CD4-positive, alpha-beta T cell treated with Interleukin-21 for 1 hour (primary cell): ENCODE measurements around the gene ZNF500.
"Not testable (repeated sequence)": the region's sequence is repeated elsewhere in the genome, so short reads cannot be mapped to it uniquely, and the experiment has no call there.

ENCODE experiments used
- DNase-seq: peaks from one replicate; pipeline ENCODE4 v3.0.0-alpha.2; 2020

ZNF500 gene

DNA sequence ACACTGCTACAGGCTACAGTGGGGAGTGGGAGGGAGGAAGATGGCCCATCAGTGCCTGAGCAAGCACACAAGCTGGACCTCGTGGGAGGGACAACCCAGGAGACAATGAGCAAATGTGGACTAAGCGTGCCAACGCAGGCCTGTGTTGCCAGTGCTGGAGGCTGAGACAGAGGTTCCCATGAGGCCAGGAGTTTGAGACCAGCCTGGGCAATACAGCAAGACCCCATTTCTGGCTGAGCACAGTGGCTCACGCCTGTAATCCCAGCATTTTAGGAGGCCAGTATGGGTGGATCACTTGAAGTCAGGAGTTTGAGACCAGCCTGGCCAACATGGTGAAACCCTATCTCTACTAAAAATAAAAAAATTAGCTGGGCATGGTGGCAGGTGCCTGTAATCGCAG lies 28.6 kb downstream of the ZNF500 start:
- DNase-seq = not testable (repeated sequence)

DNA sequence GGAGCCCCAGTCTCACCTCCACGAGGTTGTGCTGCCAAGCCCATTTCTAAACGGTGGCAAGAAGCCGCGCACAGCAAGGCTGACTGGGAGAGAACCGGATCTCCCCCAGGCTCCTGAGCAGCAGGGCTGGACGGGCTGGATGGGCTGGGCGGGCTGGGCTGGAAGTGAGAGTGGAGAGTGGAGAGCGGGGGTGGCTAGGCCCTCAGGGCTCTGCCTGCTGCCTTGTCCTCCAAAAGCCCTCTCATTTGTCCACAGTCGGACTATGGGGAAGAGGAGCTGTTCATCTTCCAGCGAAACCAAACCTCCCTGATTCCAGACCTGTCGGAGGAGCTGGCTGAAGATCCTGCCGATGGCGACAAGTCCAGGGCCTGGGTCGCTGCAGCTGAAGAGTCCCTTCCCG lies 29.4 kb downstream of the ZNF500 start:
- DNase-seq = no peak

DNA sequence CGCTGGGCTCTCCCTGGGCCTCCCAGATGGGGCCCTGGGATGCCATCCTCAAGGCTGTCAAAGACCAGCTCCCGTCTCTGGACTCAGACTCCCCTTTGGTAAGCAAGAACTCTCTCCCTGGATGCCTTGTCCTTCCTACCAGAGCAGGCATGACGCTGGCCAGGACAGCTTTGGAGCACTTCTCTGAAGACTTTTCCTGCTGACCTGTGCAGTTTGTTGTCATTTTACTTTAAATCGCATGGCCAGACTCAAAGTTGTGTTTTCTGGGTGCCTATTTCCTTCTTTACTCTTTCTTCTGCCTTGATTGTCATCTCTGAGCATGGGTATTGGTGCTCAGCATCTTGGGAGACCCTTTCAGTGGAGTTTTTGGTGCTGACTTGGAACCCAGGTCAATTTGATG lies 30.4 kb downstream of the ZNF500 start:
- DNase-seq = no peak

DNA sequence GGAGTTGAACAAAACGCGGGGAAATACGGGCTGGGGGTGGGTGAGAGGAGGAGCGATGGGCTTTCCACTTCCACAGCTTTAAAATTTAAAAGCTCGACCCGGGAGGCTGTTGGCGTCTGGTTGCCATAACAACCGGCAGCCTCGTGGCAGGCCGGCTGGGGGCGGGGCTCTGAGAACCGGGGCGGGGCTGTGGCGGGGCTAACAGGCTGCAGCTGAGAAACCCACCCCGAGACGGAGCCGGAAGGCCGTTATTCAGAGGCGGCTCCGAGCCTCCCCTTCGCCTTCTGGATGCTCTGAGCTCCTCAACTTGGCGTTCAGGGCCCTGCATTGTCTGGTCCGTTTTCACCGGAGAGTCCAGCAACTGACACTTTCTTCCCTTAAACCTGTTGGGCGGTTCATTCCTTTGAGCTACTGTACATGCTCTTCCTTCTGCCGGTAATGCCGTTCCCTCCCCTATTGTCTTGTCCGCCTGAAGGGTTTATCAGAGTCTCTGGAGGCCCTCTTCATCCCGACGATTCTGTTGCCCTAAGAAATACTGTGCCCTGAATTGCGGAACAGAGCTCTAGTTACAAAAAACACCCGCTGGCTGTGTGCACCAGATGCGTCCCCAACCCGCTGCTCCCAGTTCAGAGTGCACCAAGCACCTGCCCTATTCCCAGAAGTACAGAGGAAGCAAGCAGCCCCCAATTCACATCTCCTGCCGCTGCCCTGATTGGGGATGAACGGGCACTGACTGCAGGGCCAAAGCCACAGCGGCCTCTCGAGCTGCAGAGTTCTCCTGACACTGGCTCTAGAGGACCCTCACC lies 32.0 kb downstream of the ZNF500 start:
- DNase-seq = peak; percentile 94

DNA sequence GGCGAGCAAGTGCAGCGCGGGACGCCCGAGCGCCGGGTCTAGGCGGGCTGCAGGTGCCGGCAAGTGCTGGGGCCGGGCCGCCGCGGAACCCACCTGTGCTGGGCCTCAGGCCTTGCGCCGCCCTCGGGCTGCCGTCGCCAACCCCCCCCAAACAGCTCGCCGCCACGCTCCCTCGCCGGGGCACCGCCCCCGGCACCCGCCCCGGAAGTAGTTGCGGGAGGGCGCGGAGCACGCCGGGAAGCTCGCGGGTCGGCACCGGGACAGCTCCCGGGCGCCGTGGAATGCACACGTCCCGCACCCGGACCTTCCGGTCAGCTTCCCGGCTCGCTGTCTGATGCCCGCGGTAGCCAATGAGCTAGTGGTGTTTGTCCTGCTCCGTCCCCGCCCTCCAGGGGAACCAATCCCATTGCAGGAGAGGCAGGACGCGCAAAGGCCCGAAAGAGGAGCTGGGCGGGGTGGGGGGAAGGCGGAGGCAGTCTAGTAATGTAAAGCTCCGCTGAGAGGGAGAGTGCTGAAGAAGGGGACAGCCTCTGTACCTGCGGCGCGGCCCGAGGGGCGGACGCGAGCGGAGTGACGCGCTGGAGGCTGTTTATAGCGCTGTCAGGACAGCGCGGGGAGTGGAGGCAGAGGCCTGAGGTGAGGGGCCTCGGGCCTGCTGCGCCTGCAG lies 32.8 kb downstream of the ZNF500 start, which contains the start of the genes ANKS3 and DNAAF8:
Gene ANKS3, minus strand, starts transcription at position 209 of the 667 bp plus-strand sequence. CDS start 4,122 bp downstream, outside the sequence.
Gene DNAAF8, plus strand, starts transcription at position 475 of the 667 bp plus-strand sequence. CDS start 1,978 bp downstream, outside the sequence.
- peak; percentile 81 for DNase-seq

DNA sequence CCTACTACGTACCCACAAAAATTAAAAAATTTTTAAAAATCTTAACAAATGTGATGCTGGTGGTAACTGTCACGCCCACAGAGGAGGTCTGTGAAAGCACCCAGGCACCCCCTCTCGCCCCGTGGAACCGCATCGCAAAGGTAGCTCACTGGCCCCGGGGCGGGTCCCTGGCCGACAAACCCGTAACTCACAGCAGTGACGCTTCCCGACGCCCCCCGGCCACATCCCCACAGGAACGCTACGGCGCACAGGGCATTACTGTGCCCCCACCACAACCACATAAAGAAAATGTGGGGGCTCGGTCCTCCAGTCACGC lies 33.3 kb downstream of the ZNF500 start:
- no peak for DNase-seq

DNA sequence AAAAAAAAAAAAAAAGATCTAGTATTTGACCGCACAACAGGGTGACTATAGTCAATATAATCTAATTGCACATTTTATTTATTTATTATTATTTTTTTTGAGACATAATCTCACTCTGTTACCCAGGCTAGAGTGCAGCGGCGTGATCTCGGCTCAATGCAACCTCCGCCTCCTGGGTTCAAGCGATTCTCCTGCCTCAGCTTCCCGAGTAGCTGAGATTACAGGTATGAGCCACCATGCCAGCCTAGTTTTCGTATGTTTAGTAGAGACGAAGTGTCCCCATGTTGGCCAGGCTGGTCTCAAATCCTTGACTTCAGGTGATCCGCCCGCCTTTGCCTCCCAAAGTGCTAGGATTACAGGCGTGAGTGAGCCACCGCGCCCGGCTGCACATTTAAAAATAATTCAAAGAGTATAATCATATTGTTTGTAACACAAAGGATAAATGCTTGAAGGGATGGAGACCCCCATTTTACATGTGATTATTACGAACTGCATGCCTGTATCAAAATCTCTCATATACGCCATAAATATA lies 33.7 kb downstream of the ZNF500 start:
- no peak for DNase-seq

DNA sequence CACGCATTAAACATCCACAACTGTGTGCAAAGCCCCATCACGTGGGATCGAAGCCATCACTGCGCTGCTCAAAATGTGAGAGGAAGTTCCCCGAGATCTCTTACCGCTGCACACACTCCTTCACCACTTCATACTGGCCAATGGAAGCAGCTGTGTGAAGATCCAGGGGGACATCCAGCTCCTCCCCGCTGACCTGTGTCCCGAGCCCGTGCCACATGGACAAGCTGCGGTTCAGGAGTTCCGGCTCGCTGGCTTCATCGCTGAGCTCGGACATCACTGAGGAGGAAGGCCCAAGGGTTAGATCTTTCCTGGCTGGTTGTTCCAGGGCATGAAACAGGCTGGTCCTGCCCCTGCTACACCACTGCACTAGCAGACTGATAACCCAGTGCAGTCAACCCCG lies 37.1 kb downstream of the ZNF500 start:
- DNase-seq = no peak

DNA sequence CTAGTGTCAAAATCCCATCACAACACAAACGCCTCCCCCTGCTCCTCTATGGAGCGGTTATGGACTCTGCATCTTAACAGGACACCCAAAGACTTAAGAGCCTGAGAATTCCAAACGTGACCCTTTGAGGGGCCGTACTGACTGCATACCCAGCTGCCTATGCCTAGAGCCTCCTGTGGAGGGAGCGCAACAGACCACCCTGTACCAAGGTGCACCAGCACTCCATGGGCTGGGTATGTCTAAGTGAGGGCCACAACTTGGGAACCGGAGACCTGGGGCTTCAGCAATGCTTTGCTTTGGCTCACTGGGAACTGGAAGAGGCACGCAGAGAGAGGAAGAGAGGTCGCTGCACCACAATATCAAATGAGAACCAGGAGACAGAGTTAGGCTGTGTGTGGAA lies 38.3 kb downstream of the ZNF500 start:
- DNase-seq = no peak

DNA sequence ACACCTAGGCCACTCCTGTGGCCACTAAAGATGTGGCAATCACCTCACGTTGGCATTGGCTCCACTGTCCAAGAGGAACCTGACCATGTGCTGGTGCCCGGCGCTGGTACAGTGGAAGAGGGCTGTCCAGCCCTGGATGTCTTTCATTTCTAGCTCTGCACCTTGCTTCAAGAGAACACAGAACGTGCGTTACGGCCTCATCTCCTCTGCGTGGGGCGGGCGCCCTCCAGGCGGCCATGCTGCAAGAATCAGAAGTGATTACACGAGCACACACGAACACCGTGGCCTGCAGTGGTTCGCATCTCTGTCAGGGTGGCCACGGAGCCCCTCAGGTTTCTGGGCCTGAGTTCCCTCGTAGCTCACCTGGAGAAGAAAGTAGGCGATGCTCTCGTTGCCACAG lies 40.3 kb downstream of the ZNF500 start:
- DNase-seq = no peak

DNA sequence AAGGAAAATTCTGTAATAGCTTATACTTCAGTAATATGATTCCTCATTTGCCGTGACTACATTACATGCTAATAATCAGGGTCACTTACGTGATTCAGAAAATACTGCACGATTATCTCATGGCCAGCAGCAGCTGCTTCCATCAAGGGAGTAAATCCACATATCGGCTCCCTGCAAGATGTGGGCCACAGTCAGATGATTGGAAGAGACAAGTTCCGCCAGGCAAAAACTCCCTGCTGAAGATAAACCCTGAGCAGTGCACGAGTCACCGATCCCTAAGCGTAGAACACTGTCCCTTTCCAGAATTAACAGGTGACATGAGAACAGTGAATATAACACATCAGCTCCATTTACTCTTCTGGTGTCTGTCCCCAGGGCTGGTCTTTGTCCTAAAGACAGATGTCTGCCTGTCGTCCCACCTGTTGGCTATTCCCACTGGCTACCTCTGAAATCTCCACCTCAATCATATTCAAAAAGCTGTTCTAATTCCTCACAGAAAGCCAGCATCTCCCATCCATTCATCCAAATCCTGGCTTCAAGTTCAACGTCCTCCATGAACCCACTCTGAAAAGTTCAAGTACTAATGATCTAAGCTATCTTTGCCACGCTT lies 42.2 kb downstream of the ZNF500 start:
- no peak for DNase-seq

DNA sequence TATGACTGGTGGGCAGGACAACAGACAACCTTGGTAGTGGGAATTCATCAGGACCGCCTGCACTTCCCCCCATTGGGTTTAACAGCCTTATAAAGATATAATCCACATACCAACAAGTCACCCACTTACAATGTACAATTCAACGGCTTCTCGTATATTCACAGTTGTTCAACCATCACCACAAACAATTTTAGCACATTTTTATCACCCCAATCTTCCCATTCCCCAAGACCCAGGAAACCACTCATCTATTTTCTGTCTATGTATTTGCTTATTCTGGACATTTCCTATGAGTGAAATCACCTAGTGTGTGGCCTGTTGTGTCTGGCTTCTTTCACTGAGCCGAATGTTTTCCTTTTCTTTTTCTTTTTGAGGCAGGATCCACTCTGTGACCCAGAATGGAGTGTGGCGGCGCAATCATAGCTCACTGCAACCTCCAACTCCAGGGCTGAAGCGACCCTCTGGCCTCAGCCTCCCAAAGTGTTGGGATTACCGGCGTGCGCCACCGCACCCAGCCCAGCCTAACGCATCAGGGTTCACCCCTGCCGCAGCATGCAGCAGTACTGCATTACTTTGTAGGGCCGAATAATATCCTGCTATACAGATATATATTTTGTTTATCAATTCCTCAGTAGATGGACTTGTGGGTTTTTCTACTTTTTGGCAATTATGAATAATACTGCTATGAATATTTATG lies 43.7 kb downstream of the ZNF500 start:
- no peak for DNase-seq

DNA sequence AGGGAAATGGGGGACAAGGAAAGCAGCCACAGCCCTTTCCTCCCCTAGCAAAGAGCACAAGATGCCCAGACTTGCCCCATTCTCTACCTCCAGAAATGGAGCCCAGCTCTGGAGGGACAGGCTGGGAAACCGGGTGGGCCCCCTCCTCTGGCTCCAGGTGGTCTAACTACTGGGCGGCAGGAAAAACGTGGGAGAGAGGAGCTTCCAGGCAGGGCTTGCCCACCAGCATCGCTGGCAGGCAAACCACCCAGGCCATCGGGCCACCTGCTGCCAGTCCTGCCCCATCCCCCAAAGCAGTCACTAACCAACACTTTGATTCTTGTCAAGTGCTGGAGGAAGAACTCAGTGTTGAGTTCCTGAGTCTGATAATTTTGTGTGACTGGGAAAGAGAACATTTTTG lies 48.5 kb downstream of the ZNF500 start:
- DNase-seq = no peak

DNA sequence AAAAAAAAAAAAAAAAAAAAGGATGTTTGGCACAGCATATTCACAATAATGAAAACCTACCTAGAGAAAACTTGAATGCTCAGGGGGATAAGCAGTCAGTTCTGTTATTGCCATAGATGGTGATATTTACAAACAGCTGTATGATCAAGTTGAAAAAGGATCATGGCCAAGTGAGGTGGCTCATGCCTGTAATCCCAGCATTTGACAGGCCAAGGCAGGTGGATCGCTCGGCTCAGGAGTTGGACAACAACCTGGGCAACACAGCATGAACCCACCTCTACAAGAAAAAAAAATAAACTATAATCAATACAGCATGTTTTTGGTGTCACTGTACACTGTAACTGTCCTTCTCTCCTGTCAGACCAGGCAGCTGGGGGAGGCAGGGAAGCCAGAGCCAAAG lies 52.0 kb downstream of the ZNF500 start:
- DNase-seq = no peak

DNA sequence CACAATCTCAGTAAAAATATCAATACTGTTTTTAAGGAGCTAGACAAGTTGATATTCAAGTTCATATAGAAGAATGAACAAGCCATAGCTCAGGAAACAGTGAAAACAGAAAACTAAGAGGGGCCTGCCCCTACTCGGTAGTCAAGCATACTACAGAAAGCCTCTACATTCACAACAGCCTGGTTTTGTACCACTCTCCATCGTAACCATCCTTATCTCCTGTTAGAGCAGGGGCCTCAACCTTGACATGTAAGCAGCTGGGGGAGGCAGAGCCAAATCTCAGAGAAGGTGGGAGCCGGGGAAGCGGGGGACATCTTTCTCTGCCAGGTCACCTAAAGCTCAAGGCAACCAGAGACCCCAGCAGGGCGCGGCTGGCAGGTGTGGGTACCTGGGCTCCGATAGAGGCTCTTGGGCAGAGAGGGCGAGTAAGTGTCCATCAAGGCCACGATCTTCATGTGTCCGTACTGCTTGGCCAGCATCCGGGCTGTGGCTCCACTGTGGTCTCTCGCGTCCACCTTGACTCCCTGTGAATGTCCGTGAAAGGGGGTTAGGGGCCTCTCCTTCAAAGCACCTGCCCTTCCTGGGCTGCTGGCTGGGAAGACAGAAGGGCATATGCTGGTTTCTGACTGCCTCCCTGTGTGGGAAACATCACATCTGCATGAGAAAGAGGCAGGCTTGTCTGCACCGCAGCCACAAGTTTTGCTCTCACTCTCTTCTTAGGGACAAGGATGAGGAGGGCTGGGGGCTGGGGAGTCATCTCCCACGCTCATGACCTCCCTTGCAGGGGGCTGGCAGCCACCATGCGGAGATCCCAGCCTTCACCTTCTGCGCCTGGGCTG lies 53.1 kb downstream of the ZNF500 start:
- DNase-seq = no peak

DNA sequence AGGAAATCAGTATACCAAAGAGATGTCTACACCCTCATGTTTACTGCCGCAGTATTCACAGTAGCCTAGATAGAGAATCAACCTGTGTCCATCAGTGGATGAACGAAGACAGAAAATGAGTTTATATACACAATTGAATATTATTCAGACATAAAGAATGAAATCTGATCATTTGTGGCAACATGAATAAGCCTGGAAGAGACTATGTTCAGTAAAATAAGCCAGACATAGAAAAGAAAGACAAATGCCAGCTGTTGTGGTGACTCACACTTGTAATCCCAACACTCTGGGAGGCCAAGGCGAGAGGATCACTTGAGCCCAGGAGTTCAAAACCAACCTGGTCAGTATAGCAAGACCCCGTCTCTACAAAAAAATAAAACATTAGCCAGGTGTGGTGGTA lies 57.5 kb downstream of the ZNF500 start:
- DNase-seq = no peak

DNA sequence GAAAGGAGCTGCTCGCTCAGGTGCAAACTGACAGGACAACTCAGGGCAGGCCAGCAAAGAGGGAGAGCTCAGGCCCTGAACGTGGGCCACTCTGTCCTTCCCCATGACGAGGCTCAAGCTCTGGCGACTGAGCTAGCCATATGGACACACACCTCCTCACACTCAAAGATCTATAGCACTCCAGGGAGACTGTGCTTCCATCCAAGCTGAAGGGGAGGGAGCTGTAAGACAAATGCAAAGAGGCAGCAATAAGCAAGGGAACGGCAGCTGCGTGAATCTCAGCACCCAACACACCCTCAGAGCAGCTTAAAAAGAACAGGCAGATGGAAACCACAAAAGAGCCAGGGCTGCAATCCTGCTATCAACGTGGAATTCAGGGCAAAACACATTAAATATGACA lies 60.1 kb downstream of the ZNF500 start:
- DNase-seq = no peak

DNA sequence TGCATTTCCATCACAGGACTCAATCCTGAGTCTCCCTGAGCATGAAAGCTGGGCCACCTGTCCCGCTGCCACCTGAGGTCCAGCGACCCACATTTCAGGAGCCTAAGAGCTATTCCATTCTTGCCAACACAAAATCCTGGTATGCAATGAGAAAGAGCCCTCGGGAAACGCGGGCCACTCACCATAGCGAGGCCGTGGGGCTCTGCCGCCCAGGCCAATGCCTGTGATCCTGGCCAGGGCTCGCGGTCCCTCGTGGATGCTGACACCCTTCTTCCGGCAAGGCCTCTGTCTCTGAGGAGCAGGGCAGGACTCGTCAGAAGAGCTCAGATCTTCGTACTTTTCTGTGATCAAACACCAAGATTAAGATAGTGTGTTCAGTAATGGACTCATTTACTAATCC lies 62.0 kb downstream of the ZNF500 start:
- no peak for DNase-seq

DNA sequence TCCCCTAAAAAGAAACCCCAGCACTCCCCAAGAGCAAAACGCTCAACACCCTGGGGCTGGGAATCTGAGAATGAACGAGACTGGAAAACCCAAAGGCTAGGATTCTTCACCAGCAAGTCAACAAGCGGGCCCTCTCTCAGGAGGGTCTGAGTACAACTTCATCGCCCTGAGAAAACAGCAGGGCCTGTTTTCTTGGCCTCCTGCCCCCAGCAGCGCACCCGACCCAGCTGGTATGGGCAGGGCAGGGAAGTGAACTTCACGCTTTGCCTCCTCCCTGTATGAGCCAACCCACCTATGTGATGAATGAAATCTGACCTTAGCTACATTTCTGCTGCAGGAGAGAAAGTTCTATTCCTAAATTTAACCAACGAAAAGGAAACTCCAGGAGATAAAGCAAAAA lies 62.5 kb downstream of the ZNF500 start:
- no peak for DNase-seq

DNA sequence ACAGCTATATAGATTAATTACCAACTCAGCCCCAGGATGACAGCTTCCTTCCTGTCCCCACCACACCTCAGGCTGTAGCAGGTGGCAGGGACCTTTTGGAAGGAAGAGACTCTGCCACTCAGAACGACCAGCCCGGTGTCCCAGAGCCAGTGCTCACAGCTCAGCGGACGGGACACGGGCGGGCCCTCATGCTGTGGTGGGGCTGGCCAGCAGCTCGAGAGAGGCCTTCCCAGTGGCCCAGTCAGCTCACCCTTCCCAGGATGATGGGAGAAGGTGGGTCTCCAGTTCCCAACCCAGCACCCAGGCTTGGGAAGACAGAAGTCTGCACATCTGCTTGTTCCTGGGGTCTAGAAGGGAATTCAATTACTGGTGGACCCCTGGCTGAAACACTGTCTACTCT lies 63.1 kb downstream of the ZNF500 start:
- DNase-seq = no peak

DNA sequence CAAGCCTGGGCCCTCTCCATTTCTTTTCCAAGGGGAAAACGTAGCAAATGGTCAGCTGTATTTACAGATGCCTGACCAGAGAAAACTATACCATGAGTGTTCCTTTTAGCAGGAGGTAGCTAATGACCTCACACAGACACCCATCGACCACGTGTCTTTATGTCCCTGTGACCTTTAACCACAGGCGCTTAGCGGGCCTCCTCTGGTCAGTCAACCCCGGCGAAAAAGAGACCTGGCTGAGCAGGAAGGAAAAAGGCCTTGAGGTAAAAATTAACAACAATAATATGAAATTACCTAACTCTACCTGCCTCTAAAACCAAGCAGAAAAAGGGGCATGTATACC lies 64.5 kb downstream of the ZNF500 start:
- no peak for DNase-seq

DNA sequence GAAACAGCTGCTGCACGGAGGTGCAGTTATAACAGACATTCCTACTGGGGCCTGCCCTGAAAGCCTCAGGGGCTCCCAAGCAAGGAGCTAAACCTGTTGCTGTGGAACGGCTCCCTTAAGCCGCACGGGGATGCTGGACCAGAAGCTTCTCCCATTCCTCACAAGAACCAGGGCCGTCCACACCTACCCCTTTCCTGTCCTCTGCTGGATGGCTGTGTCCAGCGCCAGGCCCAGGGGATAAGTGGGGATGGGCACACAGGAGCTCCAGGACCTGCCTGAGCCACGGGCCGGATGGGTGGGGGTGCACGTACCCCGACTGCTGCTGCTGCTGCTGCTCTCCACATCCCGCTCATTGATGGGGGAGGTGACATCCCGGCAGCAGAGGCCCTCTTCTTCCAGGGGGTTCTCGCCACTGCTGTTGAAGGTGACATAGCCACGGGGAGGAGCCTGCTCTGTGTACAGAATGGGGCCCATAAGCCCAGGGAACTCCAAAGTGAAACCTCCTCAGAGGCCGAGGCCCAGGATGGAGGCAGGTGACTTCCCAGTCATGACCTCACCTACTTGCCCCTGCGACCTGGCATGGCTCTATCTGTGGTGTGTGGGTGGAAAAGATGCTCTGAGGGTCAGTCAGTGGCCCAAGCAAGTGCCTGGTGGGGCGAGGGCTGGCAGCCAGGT lies 65.0 kb downstream of the ZNF500 start:
- no peak for DNase-seq
